GM21619 (cell line): ENCODE results near the gene MPHOSPH9.

Experiments
- ATAC-seq: cut with Tn5 transposase; IDR thresholded peaks from one replicate; pipeline ENCODE4 v1.9.1; 2021; ENCODE audit not compliant: unreplicated experiment

Gene MPHOSPH9

GRCh38 chr12:123232807-123233504 is at the start of gene MPHOSPH9, which contains the start of gene MTRFR:
Gene MPHOSPH9 (minus strand): TSS chr12:123233141. CDS start chr12:123230364, 2,777 bp downstream.
Gene MTRFR (plus strand): TSS chr12:123233436. CDS start chr12:123253675, 20,239 bp downstream.
- ATAC-seq: peak; percentile 73

GRCh38 chr12:123282111-123282510 is 49.2 kb upstream of the MPHOSPH9 start:
- ATAC-seq: no peak

GRCh38 chr12:123280971-123281370 is 48.0 kb upstream of the MPHOSPH9 start:
- ATAC-seq: no peak

GRCh38 chr12:123278101-123278627 is 45.2 kb upstream of the MPHOSPH9 start:
- peak; percentile 82 for ATAC-seq

- no peak for ATAC-seq
Observed at GRCh38 chr12:123273166-123273565, 40.2 kb upstream of the MPHOSPH9 start.

- peak; percentile 62 for ATAC-seq
Observed at GRCh38 chr12:123271001-123271668, 38.2 kb upstream of the MPHOSPH9 start.

GRCh38 chr12:123270214-123271000 is 37.5 kb upstream of the MPHOSPH9 start:
- peak; percentile 5 for ATAC-seq

- no peak for ATAC-seq
Observed at GRCh38 chr12:123269896-123270213, 36.9 kb upstream of the MPHOSPH9 start.

- ATAC-seq: no peak
Observed at GRCh38 chr12:123269395-123269892, 36.5 kb upstream of the MPHOSPH9 start.

GRCh38 chr12:123268850-123269249 is 35.9 kb upstream of the MPHOSPH9 start:
- ATAC-seq: no peak

- no peak for ATAC-seq
Observed at GRCh38 chr12:123267991-123268843, 35.3 kb upstream of the MPHOSPH9 start.

- ATAC-seq: no peak
Observed at GRCh38 chr12:123267335-123267920, 34.5 kb upstream of the MPHOSPH9 start.

- no peak for ATAC-seq
Observed at GRCh38 chr12:123266679-123267277, 33.8 kb upstream of the MPHOSPH9 start.

- ATAC-seq: no peak
Observed at GRCh38 chr12:123265851-123266678, 33.1 kb upstream of the MPHOSPH9 start.

GRCh38 chr12:123264642-123265041 is 31.7 kb upstream of the MPHOSPH9 start:
- no peak for ATAC-seq

- no peak for ATAC-seq
Observed at GRCh38 chr12:123263196-123263817, 30.4 kb upstream of the MPHOSPH9 start.

GRCh38 chr12:123261196-123261595 is 28.3 kb upstream of the MPHOSPH9 start:
- no peak for ATAC-seq

GRCh38 chr12:123260081-123260480 is 27.1 kb upstream of the MPHOSPH9 start:
- ATAC-seq: no peak
